HEK293T (cell line): Measurements from ENCODE around the gene RCOR2.

Experiments
- BHLHE40 ChIP-seq: fragments of 450-650 bp; IDR thresholded peaks from 2 replicates; pipeline ENCODE4 v1.6.1; 2016; ENCODE audit warnings: mild to moderate bottlenecking, moderate library complexity, borderline replicate concordance
- CTBP1 ChIP-seq: fragments of 450-650 bp; IDR thresholded peaks from 2 replicates; pipeline ENCODE4 v1.6.1; 2016; ENCODE audit warnings: borderline replicate concordance
- FOXK2 ChIP-seq: fragments of 450-650 bp; IDR thresholded peaks from 2 replicates; pipeline ENCODE4 v1.6.1; 2016; ENCODE audit warnings: mild to moderate bottlenecking
- FOXM1 ChIP-seq: fragments of 450-650 bp; IDR thresholded peaks from 2 replicates; pipeline ENCODE4 v1.6.1; 2017; ENCODE audit warnings: mild to moderate bottlenecking, borderline replicate concordance
- NFRKB ChIP-seq: fragments of 450-650 bp; IDR thresholded peaks from 2 replicates; pipeline ENCODE4 v1.6.1; 2016; ENCODE audit warnings: mild to moderate bottlenecking, moderate library complexity
- SP1 ChIP-seq: fragments of 450-650 bp; IDR thresholded peaks from 2 replicates; pipeline ENCODE4 v1.6.1; 2017

DNA sequence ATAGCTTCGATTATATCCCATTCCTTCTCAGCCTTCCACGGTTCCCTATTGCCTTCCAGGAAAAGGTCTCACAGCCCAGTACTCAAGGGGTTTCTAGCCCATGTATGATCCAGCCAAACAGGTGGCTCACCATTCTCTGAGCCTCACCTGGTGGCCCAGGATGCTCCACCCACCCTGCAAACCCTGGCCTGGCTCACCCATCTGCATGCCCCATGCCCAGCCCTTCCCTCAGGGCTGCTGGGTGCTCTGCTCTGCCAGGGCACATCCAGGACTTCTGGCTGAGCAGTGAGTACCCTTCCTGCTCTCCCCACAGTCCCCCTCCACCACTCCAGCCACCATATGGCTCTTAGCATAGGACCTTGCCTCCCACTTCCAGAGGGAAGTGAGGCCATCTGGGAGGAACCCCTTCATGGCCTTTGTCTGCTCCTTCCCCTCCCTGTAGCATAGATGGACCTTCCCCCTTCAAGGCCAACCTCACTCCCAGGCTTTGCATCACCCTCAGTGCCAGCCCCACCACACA lies 5.8 kb upstream of the RCOR2 start:
- TF ChIP-seq FOXM1 (no peak), BHLHE40 (no peak), FOXK2 (no peak), CTBP1 (no peak), SP1 (no peak), NFRKB (no peak)
